GM19239 (cell line): Measurements from ENCODE around the gene RNF114.

Experiments used
- DNase-seq: peaks from one replicate; pipeline ENCODE4 v3.0.0; 2011; ENCODE audit warnings: low spot score; ENCODE audit not compliant: insufficient read length
- FAIRE-seq: peaks from 2 replicates; lab custom pipeline; 2011; peaks lifted over from hg19 to GRCh38; lab: Jason Lieb, UNC

The RNF114 gene

DNA sequence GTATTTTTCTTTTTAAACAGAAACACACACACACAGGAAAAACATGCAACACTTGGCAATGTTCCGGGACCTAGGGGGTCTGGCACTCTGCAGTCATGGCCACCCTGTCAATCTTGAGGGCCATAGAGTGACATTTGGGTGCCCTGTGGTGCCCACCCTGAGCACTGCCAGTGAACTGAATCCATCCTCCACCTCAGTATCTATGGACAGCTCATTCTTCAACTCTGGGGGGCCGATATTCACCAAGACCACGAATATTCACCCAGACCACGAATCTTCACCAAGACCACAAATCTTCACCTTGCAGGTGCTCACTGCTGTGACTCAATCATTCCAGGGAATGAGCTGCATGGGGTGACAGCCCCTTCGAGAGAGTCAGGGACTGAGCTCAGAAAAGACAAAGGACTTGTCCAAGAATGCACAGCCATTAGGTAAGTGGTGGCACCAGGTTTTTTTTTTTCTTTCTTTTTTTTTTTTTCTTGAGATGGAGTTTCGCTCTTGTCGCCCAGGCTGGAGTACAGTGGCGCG lies 65.7 kb downstream of the RNF114 start:
- FAIRE-seq (no peak), DNase-seq (no peak)

DNA sequence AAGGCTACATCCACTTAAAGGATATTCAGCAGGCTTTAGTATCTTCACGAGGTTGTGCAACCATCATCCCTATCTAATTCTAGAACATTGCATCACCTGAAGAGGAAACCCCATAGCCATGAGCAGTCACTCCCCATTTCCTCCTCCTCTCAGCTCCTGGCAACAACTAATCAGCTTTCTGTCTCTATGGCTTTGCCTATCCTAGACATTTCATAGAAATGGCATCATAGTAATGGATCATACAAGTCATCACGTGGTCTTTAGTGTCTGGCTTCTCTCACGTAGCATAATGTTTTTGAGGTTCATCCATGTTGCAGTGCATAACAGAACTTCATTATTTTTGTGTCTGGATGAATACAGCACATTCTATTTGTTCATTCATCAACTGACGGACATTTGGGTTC lies 67.1 kb downstream of the RNF114 start:
- DNase-seq (no peak), FAIRE-seq (no peak)
